ENCODE measurements around the gene SCRT2.

GRCh38 chr20:655726-656624 is 19.6 kb downstream of the SCRT2 start:
- TF ChIP-seq CTCF (IDR thresholded peaks at IDR 0.05; ENCODE audit: control extremely low read depth in 1 of 3, insufficient read depth in 1 of 3, low read depth in 1 of 3, low read length in 3 of 3) (no peak), POLR2A (IDR thresholded peaks at IDR 0.05; ENCODE audit: control extremely low read depth in 1 of 2, low read depth in 2 of 2, low read length in 2 of 2) (no peak), MAFK (IDR thresholded peaks at IDR 0.05; ENCODE audit: low read depth, low read length) (no peak), RXRA (IDR thresholded peaks at IDR 0.05; ENCODE audit: insufficient read depth, low read depth, low read length) (no peak), KDM5A (IDR thresholded peaks at IDR 0.05; ENCODE audit: low read length) (no peak), PHF8 (conservative IDR thresholded peaks at IDR 0.05; ENCODE audit: low read depth, low read length) (no peak)
